ENCODE measurements around the gene NRP2. TPM values are rescaled to one million over a fixed set of nuclear protein-coding genes. Genes with fewer than 3 reads are reported as not detected.
A peak's percentile ranks its signal among the peaks of the same experiment; 100 is the strongest.

NRP2 gene
- total RNA-seq, 2 donors from 2014 or later = 69.7 to 92.4 TPM

DNA sequence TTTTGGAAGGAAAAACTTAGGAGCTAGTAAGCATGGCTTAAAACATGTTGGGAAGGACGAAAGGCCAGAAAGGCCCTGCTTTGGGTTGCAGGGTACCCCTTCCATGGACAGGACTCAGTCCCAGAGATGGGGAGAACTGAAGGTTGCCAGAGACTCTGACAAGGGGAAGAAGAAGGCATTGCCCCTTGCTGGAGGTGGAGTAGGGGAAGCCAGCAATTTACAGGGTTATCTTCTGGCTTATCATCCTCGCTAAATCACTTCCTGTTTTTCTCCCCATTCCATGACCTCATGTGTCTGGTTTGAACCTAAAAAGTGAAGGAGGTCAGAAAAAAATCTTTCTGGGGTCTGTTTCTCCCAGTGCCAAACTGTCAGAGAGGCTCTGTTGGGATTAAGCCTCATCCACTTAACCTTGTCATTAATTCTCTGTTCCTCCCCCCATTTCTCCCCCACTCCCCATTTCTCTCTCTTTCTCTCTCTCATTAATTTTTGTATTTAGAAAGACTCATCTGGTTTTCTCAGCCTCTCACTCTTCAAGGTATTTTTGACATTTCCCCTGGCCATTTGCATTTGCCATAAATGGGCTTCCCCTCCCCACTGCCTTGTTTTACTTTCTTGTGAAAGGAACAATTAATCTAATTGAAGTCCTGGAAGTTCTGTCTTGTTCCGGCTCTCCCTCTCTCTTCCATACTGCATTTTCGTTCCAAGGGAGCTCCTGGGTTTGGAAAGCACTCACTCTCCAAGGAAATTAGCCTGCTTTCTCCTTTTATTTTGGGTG is 17.4 kb downstream of the NRP2 start:
- peaks cover 37% of the 10 kb centered on the region for H3K36me3 ChIP-seq (ENCODE audit: control insufficient read depth, insufficient read depth, low read length)
- no peak overlapping the region for H3K4me3 Mint-ChIP-seq
- WGBS, 2 experiments (ENCODE audit: insufficient coverage in 1 of 2, insufficient read length in 1 of 2) = 66 to 73% methylated on average over 3 to 4 of the region's 4 CpGs
- H3K27ac ChIP-seq (ENCODE audit: low read depth, low read length) = peak overlapping the region; percentile 9
- peak; percentile 51 for DNase-seq
- peaks cover 51% of the 10 kb centered on the region for H3K4me1 ChIP-seq (ENCODE audit: control insufficient read depth, insufficient read depth, low read length)
- H3K9me3 Mint-ChIP-seq = no peaks in the 10 kb centered on the region
- TF ChIP-seq, protein P1, sequence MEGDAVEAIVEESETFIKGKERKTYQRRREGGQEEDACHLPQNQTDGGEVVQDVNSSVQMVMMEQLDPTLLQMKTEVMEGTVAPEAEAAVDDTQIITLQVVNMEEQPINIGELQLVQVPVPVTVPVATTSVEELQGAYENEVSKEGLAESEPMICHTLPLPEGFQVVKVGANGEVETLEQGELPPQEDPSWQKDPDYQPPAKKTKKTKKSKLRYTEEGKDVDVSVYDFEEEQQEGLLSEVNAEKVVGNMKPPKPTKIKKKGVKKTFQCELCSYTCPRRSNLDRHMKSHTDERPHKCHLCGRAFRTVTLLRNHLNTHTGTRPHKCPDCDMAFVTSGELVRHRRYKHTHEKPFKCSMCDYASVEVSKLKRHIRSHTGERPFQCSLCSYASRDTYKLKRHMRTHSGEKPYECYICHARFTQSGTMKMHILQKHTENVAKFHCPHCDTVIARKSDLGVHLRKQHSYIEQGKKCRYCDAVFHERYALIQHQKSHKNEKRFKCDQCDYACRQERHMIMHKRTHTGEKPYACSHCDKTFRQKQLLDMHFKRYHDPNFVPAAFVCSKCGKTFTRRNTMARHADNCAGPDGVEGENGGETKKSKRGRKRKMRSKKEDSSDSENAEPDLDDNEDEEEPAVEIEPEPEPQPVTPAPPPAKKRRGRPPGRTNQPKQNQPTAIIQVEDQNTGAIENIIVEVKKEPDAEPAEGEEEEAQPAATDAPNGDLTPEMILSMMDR (conservative IDR thresholded peaks at IDR 0.05) = no peak
- peaks cover 13% of the 10 kb centered on the region for H3K36me3 Mint-ChIP-seq (ENCODE audit: low read depth)
- peak overlapping the region; percentile 17 for H3K4me3 ChIP-seq (ENCODE audit: low read length)
- H3K4me1 Mint-ChIP-seq = peaks cover 91% of the 10 kb centered on the region
- H3K27me3 ChIP-seq (ENCODE audit: control insufficient read depth, insufficient read depth, low read length, poor library complexity, severe bottlenecking) = no peaks in the 10 kb centered on the region
- H3K27ac Mint-ChIP-seq = peak overlapping the region; percentile 85
- peak overlapping the region; percentile 9 for H3K9ac ChIP-seq (ENCODE audit: extremely low read depth, low read length, poor library complexity, severe bottlenecking)
- H3K9me3 ChIP-seq (ENCODE audit: control insufficient read depth, low read length) = no peaks in the 10 kb centered on the region
- H3K27me3 Mint-ChIP-seq (ENCODE audit: insufficient read depth) = no peaks in the 10 kb centered on the region

DNA sequence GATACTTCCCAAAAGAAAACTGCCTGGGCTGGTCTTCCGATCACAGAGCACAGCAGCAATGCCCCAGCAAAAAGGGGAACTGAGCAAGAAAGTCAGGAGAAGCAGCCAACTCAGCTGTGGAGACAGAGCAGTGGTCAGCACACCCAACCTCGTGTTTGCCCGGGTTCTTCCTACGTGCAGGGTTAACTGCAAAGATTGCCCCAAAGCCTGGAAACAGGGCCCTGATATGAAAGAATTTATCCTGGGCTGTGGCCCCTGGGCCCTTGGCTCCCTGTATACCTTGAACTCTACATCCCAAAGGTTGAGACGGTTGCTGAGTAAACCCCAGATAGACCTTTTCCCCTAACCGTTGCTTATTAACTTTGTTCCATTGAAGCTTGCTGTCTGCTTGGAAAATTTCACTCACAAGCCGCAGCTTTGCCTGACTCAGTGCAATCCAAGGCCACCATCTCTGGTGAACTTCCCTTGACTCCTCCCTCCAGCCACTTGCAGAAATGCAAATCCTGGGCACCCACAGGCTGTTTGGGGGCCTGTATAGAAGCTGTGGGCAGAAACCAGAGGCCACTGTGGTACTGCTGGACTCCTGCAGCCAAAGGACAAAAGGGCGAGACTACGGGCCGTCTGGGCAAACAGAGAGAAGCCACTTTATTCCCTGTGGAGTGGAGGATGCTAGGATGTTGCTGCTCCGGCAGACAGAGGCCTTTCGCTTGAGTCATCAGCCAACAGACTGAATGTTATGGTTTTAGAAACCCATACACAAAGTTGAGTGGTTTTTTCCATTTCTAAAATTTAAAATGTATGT is 18.2 kb downstream of the NRP2 start:
- peak; percentile 88 for DNase-seq
- TF ChIP-seq, protein P1 (conservative IDR thresholded peaks at IDR 0.05) = no peak
- H3K36me3 ChIP-seq (ENCODE audit: control insufficient read depth, insufficient read depth, low read length) = peaks cover 41% of the 10 kb centered on the region
- H3K27me3 ChIP-seq (ENCODE audit: control insufficient read depth, insufficient read depth, low read length, poor library complexity, severe bottlenecking) = no peaks in the 10 kb centered on the region
- no peak overlapping the region for H3K27ac ChIP-seq (ENCODE audit: low read depth, low read length)
- H3K4me1 ChIP-seq (ENCODE audit: control insufficient read depth, insufficient read depth, low read length) = peaks cover 51% of the 10 kb centered on the region
- WGBS, 2 experiments (ENCODE audit: insufficient coverage in 1 of 2, insufficient read length in 1 of 2) = 62 to 71% methylated on average over 8 to 12 of the region's 12 CpGs
- no peaks in the 10 kb centered on the region for H3K9me3 ChIP-seq (ENCODE audit: control insufficient read depth, low read length)
- Mint-ChIP-seq H3K9me3 (no peaks in the 10 kb centered on the region), H3K27me3 (ENCODE audit: insufficient read depth) (no peaks in the 10 kb centered on the region), H3K4me3 (no peak overlapping the region), H3K27ac (peak overlapping the region; percentile 85), H3K36me3 (ENCODE audit: low read depth) (peaks cover 18% of the 10 kb centered on the region), H3K4me1 (peaks cover 84% of the 10 kb centered on the region)
- H3K9ac ChIP-seq (ENCODE audit: extremely low read depth, low read length, poor library complexity, severe bottlenecking) = no peak overlapping the region
- H3K4me3 ChIP-seq (ENCODE audit: low read length) = no peak overlapping the region

DNA sequence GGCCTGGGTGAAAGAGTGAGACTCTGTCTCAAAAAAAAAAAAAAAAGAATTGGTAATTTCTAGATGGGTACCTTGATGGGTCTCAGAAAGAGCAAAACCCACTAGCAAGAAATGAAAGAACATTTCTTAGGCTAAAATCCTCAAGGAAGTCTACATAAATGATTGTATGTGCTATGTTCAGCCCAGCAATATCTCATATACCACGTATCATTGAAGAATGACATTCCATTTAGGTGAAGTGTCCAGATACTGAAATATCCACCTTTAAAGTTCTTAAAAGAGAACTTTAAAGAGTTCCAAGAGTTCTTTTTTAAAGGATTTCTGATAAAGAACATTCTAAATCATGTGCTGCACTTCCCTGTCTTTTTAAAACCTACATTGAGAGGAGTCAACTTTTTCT is 19.2 kb downstream of the NRP2 start:
- no peak overlapping the region for H3K4me3 ChIP-seq (ENCODE audit: low read length)

More for the DNA sequence above, 19.2 kb downstream of the NRP2 start:
- H3K36me3 Mint-ChIP-seq (ENCODE audit: low read depth) = peaks cover 24% of the 10 kb centered on the region
- no peak overlapping the region for H3K27ac ChIP-seq (ENCODE audit: low read depth, low read length)
- no peak for DNase-seq
- peaks cover 49% of the 10 kb centered on the region for H3K36me3 ChIP-seq (ENCODE audit: control insufficient read depth, insufficient read depth, low read length)
- H3K4me1 Mint-ChIP-seq = peaks cover 81% of the 10 kb centered on the region
- peak overlapping the region; percentile 85 for H3K27ac Mint-ChIP-seq
- 95% methylated on average over 1 of the region's 1 CpG; no CpG with 5 or more reads in 1 of the 2 experiments for WGBS, 2 experiments (ENCODE audit: insufficient coverage in 1 of 2, insufficient read length in 1 of 2)
- no peaks in the 10 kb centered on the region for H3K27me3 Mint-ChIP-seq (ENCODE audit: insufficient read depth)
- H3K9me3 ChIP-seq (ENCODE audit: control insufficient read depth, low read length) = no peaks in the 10 kb centered on the region
- H3K9ac ChIP-seq (ENCODE audit: extremely low read depth, low read length, poor library complexity, severe bottlenecking) = no peak overlapping the region
- no peaks in the 10 kb centered on the region for H3K9me3 Mint-ChIP-seq
- TF ChIP-seq, protein P1 (conservative IDR thresholded peaks at IDR 0.05) = no peak
- no peaks in the 10 kb centered on the region for H3K27me3 ChIP-seq (ENCODE audit: control insufficient read depth, insufficient read depth, low read length, poor library complexity, severe bottlenecking)
- no peak overlapping the region for H3K4me3 Mint-ChIP-seq
- peaks cover 51% of the 10 kb centered on the region for H3K4me1 ChIP-seq (ENCODE audit: control insufficient read depth, insufficient read depth, low read length)

All from endodermal cell (in vitro differentiated cells).